Adrenal gland (tissue), 5 donors: ENCODE results near the gene SPNS2.

Experiments
- CTCF ChIP-seq, 6 experiments: fragments of 450-650 bp in 4 of 6; fragments of 200-600 bp in 2 of 6; sonication (generic) in 1 of 6; IDR thresholded peaks; 1 replicate in 5 of 6; 2 replicates in 1 of 6; pipeline versions ENCODE4 v1.5.1 to v1.8.0; 2016 to 2021; ENCODE audit warnings: antibody characterized with exemption in 6 of 6, mild to moderate bottlenecking in 2 of 6, moderate library complexity in 1 of 6
- POLR2A ChIP-seq, 2 donors: fragments of 450-650 bp; IDR thresholded peaks; one replicate each; pipeline ENCODE4 v1.6.1; 2017; ENCODE audit warnings: antibody characterized with exemption in 2 of 2, mild to moderate bottlenecking in 2 of 2, moderate library complexity in 1 of 2
- donor health status: DM: no; HTN: no; CAD: no.

GRCh38 chr17:4478318-4478830, 20.3 kb upstream of the SPNS2 start:
- TF ChIP-seq CTCF (IDR thresholded peaks at IDR 0.05) = no peak
- TF ChIP-seq POLR2A (IDR thresholded peaks at IDR 0.05) = no peak
